GM21825 (cell line): ENCODE measurements around the gene BIN1.

Experiments used
- ATAC-seq: cut with Tn5 transposase; IDR thresholded peaks from one replicate; pipeline ENCODE4 v1.9.1; 2021; ENCODE audit warnings: mild to moderate bottlenecking, moderate library complexity; ENCODE audit not compliant: unreplicated experiment

The BIN1 gene

GRCh38 chr2:127004893-127005600, 101.9 kb downstream of the BIN1 start:
- ATAC-seq, result no peak

- ATAC-seq, result no peak
Measured at GRCh38 chr2:127003070-127003800, 103.7 kb downstream of the BIN1 start.

- ATAC-seq, result no peak
Measured at GRCh38 chr2:127001751-127002150, 105.2 kb downstream of the BIN1 start.

- ATAC-seq, result no peak
Measured at GRCh38 chr2:127000937-127001336, 106.0 kb downstream of the BIN1 start.

GRCh38 chr2:127000194-127000593, 106.8 kb downstream of the BIN1 start:
- ATAC-seq, result no peak

- no peak for ATAC-seq
Measured at GRCh38 chr2:126999106-126999756, 107.7 kb downstream of the BIN1 start.

- ATAC-seq, result no peak
Measured at GRCh38 chr2:126998486-126998885, 108.5 kb downstream of the BIN1 start.
